Suprapubic skin (tissue), 3 donors: ENCODE data around the gene CRTAC1.

Source experiments
- POLR2AphosphoS5 ChIP-seq, 3 donors: sonication (generic); formaldehyde crosslinking; IDR thresholded peaks; one replicate each; pipeline ENCODE4 v1.6.1; 2017; ENCODE audit warnings: antibody characterized with exemption in 3 of 3
- TF ChIP-seq, protein P1 (sequence below), 2 donors: fragments of 200-600 bp in 1 of 2; fragments of 450-650 bp in 1 of 2; sonication (generic) in 1 of 2; IDR thresholded peaks; one replicate each; pipeline ENCODE4 v1.5.1; 2016 to 2019; ENCODE audit warnings: antibody characterized with exemption in 2 of 2, mild to moderate bottlenecking in 1 of 2, moderate library complexity in 1 of 2

DNA sequence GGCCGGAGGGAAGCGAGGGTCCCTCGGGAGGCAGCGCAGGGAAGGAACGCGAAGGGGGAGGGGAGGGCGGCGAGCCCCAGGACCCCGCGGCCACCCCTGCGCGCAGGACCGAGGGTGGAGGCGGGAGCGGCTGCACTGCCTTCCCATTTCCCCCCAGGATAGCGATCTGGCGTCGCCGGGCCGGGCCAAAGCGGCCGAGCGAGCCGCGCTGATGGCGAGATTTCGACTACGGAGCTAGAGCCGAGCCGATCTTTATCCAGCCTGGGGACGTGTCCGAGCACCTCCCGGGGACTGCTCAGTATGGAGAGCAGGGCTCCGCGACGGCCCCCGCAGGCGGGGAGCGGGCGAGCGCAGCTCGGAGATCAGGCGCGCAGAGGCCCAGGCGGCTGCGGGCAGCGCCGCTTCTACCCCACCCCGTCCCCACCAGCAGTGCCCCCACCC lies 590 bp upstream of the CRTAC1 start:
- no peak for TF ChIP-seq POLR2AphosphoS5 (IDR thresholded peaks at IDR 0.05)
- TF ChIP-seq, protein P1, sequence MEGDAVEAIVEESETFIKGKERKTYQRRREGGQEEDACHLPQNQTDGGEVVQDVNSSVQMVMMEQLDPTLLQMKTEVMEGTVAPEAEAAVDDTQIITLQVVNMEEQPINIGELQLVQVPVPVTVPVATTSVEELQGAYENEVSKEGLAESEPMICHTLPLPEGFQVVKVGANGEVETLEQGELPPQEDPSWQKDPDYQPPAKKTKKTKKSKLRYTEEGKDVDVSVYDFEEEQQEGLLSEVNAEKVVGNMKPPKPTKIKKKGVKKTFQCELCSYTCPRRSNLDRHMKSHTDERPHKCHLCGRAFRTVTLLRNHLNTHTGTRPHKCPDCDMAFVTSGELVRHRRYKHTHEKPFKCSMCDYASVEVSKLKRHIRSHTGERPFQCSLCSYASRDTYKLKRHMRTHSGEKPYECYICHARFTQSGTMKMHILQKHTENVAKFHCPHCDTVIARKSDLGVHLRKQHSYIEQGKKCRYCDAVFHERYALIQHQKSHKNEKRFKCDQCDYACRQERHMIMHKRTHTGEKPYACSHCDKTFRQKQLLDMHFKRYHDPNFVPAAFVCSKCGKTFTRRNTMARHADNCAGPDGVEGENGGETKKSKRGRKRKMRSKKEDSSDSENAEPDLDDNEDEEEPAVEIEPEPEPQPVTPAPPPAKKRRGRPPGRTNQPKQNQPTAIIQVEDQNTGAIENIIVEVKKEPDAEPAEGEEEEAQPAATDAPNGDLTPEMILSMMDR (IDR thresholded peaks at IDR 0.05) = no peak
